ENCODE measurements around the gene GSTCD. TPM values are rescaled to one million over a fixed set of nuclear protein-coding genes. Genes with fewer than 3 reads are reported as not detected.
A peak's percentile ranks its signal among the peaks of the same experiment; 100 is the strongest.

GSTCD gene
- total RNA-seq, 1 experiment from 2014 or later: 22.5 TPM

- intact Hi-C loops (cut with micrococcal nuclease): no loop called here
- no peak for TF ChIP-seq SP1 (IDR thresholded peaks at IDR 0.05; ENCODE audit: low read depth)
- TF ChIP-seq EZH2 (IDR thresholded peaks at IDR 0.05): no peak
- no peak for TF ChIP-seq MAX (IDR thresholded peaks at IDR 0.05)
- TF ChIP-seq ZNF274 (IDR thresholded peaks at IDR 0.05; ENCODE audit: low read depth, low read length): no peak
- TF ChIP-seq FOSL1 (IDR thresholded peaks at IDR 0.05; ENCODE audit: low read depth): no peak
- TF ChIP-seq CBX3 (IDR thresholded peaks at IDR 0.05; ENCODE audit: low read depth): no peak
- TF ChIP-seq JUND (IDR thresholded peaks at IDR 0.05): no peak
- TF ChIP-seq EGR1 (IDR thresholded peaks at IDR 0.05; ENCODE audit: low read depth): no peak
- TF ChIP-seq POLR2AphosphoS5 (IDR thresholded peaks at IDR 0.05; ENCODE audit: low read depth, low read length): no peak
- TF ChIP-seq CTCF (IDR thresholded peaks at IDR 0.05 in 2 of 3, conservative IDR thresholded peaks at IDR 0.05 in 1 of 3; ENCODE audit: borderline replicate concordance in 1 of 3, insufficient read depth in 1 of 3, low read depth in 2 of 3, low read length in 2 of 3): no peak
- no peak for TF ChIP-seq SRF (IDR thresholded peaks at IDR 0.05; ENCODE audit: low read depth)
- TF ChIP-seq ELF1 (IDR thresholded peaks at IDR 0.05; ENCODE audit: borderline replicate concordance, low read depth): no peak
- no peak for TF ChIP-seq ZBTB33 (IDR thresholded peaks at IDR 0.05; ENCODE audit: extremely low read depth, insufficient replicate concordance, low read length)
- no peak for TF ChIP-seq ATF3 (IDR thresholded peaks at IDR 0.05)
- Histone ChIP-seq H3K9me2 (ENCODE audit: insufficient read depth) (no peaks in the 10 kb centered on the region), H3K27me3 (ENCODE audit: insufficient read depth, low read length) (no peaks in the 10 kb centered on the region), H3K9me3 (ENCODE audit: control insufficient read depth in 1 of 2, insufficient read depth in 1 of 2, low read depth in 1 of 2, low read length in 2 of 2) (no peaks in the 10 kb centered on the region), H4K20me1 (ENCODE audit: insufficient read depth) (no peaks in the 10 kb centered on the region), H3K4me1 (ENCODE audit: control insufficient read depth in 1 of 2, insufficient read depth in 2 of 2, low read length in 2 of 2) (peaks cover 0 to 13% of the 10 kb centered on the region in 2 experiments; a peak in 3 of 4 replicates), H3K79me2 (ENCODE audit: insufficient read depth, low read length) (no peaks in the 10 kb centered on the region), H3K27ac (ENCODE audit: low read depth, low read length) (no peak overlapping the region), H3K9ac (ENCODE audit: low read length) (no peak overlapping the region), H2AFZ (ENCODE audit: low read depth, low read length, poor library complexity, severe bottlenecking) (no peak overlapping the region), H3K4me2 (ENCODE audit: low read length) (peak overlapping the region; percentile 50; the same call in 1 of the 2 replicates), H3K36me3 (ENCODE audit: control insufficient read depth in 1 of 2, insufficient read depth in 2 of 2, low read length in 2 of 2) (no peaks in the 10 kb centered on the region), H3K4me3 (replicated peaks in 1 of 2; ENCODE audit: low read depth in 1 of 2, low read length in 2 of 2) (no peak overlapping the region)
- CTCF ChIA-PET: no interaction called here
- BruUV-seq (replicated peaks): no TSS peak
- POLR2A ChIA-PET: no interaction called here
- RAD21 ChIA-PET (ENCODE audit: low non-redundant PET in 1 of 2, low total read pairs in 2 of 2, uncharacterized antibody in 2 of 2, unreplicated experiment in 2 of 2): no interaction called here
- ATAC-seq: no peak
- no peak for DNase-seq (ENCODE audit: low read depth, low spot score)
Observed at GRCh38 chr4:105858466-105859040, 150.0 kb downstream of the GSTCD start.

All from HCT116 (cell line).